Loucy (cell line): ENCODE measurements around the gene DENND10.
A peak's percentile ranks its signal among the peaks of the same experiment; 100 is the strongest.

ENCODE experiments used
- H2AFZ ChIP-seq: fragments of 200-600 bp; sonication (generic); 2 replicates; pipeline ENCODE4 v1.6.0; 2016; ENCODE audit warnings: antibody characterized with exemption, mild to moderate bottlenecking, low read length, moderate library complexity
- H3F3A ChIP-seq: fragments of 200-600 bp; 2 replicates; pipeline ENCODE4 v1.6.0; 2016; ENCODE audit warnings: antibody characterized with exemption, low read depth, mild to moderate bottlenecking
- H3K27me3 ChIP-seq: fragments of 200-600 bp; sonication (generic); 2 replicates; pipeline ENCODE4 v1.6.1; 2014; ENCODE audit warnings: low read length, mild to moderate bottlenecking; ENCODE audit not compliant: insufficient read depth, poor library complexity, severe bottlenecking
- H3K36me3 ChIP-seq: fragments of 200-600 bp; sonication (generic); 2 replicates; pipeline ENCODE4 v1.6.1; 2016; ENCODE audit warnings: low read length; ENCODE audit not compliant: insufficient read depth
- H3K4me1 ChIP-seq: fragments of 200-600 bp; sonication (generic); 2 replicates; pipeline ENCODE4 v1.5.1; 2014; ENCODE audit warnings: low read length, mild to moderate bottlenecking; ENCODE audit not compliant: insufficient read depth, poor library complexity, severe bottlenecking
- H3K4me2 ChIP-seq: fragments of 200-600 bp; sonication (generic); 2 replicates; pipeline ENCODE4 v1.6.0; 2014; ENCODE audit warnings: antibody characterized with exemption, low read length, low read depth, mild to moderate bottlenecking; ENCODE audit not compliant: poor library complexity, severe bottlenecking
- H3K4me3 ChIP-seq: fragments of 200-600 bp; sonication (generic); 2 replicates; pipeline ENCODE4 v1.5.1; 2014; ENCODE audit warnings: low read length, mild to moderate bottlenecking, mixed read lengths; ENCODE audit not compliant: poor library complexity, severe bottlenecking
- H3K79me2 ChIP-seq: fragments of 200-600 bp; sonication (generic); 2 replicates; pipeline ENCODE4 v1.6.1; 2014; ENCODE audit warnings: low read length; ENCODE audit not compliant: insufficient read depth
- H3K9ac ChIP-seq: fragments of 200-600 bp; sonication (generic); 2 replicates; pipeline ENCODE4 v1.6.0; 2014; ENCODE audit warnings: mild to moderate bottlenecking, low read depth, low read length, moderate library complexity; ENCODE audit not compliant: poor library complexity, severe bottlenecking
- H3K9me2 ChIP-seq: fragments of 200-600 bp; sonication (generic); replicated peaks from 2 replicates; pipeline ENCODE4 v1.6.1; 2016; ENCODE audit warnings: low read depth, low read length, mixed read lengths
- H3K9me3 ChIP-seq: fragments of 200-600 bp; sonication (generic); 2 replicates; pipeline ENCODE4 v1.6.1; 2014; ENCODE audit warnings: mild to moderate bottlenecking, antibody characterized with exemption, low read length, low read depth; ENCODE audit not compliant: insufficient read depth
- H4K20me1 ChIP-seq: fragments of 200-600 bp; sonication (generic); 2 replicates; pipeline ENCODE4 v1.6.0; 2014; ENCODE audit warnings: antibody characterized with exemption, low read length, mild to moderate bottlenecking; ENCODE audit not compliant: insufficient read depth, poor library complexity, severe bottlenecking
- EZH2phosphoT487 ChIP-seq: fragments of 200-600 bp; IDR thresholded peaks from 2 replicates; pipeline ENCODE4 v1.6.1; 2018; ENCODE audit warnings: antibody characterized with exemption, mild to moderate bottlenecking, moderate library complexity, borderline replicate concordance
- TF ChIP-seq, protein P1 (sequence below): fragments of 200-600 bp; sonication (generic); conservative IDR thresholded peaks from 2 replicates; pipeline ENCODE4 v1.5.1; 2014; ENCODE audit warnings: mild to moderate bottlenecking, antibody characterized with exemption, low read length

DENND10 gene

DNA sequence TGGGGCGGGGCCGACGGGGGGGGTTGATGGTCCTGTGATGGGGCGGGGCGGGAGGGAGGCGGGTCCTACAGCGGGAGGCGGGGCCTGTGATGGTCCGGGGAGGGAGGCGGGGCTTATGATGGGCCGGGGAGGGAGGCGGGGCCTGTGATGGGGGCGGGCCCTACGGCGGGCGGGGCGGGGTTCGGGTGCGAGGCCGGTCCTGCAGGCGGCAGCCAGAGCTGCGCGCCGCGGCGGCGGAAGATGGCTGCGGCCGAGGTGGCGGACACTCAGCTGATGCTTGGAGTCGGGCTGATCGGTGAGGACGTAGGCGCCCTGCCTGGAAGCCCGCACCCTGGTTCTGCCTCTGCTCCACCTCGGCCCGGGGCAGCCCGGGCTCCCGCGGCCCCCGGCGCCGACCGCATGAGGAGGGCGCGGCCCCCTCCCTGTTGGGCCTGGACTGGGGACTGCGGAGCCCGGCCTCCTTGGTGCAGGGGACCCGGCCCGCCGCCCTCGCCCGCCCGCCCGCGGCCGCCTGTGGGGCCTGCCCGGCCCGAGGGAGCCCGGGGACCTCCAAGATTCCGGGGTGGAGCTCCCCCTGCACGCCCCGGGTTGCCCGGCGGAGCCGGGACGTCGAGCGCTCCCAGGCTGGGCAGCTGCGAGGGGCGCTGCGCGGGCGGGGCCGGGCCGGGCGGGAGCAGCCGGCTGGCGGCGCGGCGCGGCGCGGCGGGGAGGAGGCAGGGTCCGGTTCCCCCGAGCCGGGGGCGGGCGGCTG lies at the start of gene DENND10:
DENND10 (plus strand) TSS at position 211 of the 751 bp plus-strand sequence; CDS start at position 241, 30 bp downstream.
- H3K4me1 ChIP-seq, result peaks cover 13% of the 10 kb centered on the region
- TF ChIP-seq, protein P1, sequence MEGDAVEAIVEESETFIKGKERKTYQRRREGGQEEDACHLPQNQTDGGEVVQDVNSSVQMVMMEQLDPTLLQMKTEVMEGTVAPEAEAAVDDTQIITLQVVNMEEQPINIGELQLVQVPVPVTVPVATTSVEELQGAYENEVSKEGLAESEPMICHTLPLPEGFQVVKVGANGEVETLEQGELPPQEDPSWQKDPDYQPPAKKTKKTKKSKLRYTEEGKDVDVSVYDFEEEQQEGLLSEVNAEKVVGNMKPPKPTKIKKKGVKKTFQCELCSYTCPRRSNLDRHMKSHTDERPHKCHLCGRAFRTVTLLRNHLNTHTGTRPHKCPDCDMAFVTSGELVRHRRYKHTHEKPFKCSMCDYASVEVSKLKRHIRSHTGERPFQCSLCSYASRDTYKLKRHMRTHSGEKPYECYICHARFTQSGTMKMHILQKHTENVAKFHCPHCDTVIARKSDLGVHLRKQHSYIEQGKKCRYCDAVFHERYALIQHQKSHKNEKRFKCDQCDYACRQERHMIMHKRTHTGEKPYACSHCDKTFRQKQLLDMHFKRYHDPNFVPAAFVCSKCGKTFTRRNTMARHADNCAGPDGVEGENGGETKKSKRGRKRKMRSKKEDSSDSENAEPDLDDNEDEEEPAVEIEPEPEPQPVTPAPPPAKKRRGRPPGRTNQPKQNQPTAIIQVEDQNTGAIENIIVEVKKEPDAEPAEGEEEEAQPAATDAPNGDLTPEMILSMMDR, result no peak
- TF ChIP-seq EZH2phosphoT487, result no peak
- peak within 1 kb of the TSS; percentile 84 for H3K4me2 ChIP-seq

GRCh38 chr10:119055472-119055871 lies 48.4 kb upstream of the DENND10 start:
- Histone ChIP-seq H3K9me2 (no peaks in the 10 kb centered on the region), H3K9me3 (no peaks in the 10 kb centered on the region), H3K36me3 (peaks cover 98% of the 10 kb centered on the region), H2AFZ (no peak overlapping the region), H3K27me3 (no peaks in the 10 kb centered on the region), H3K4me1 (no peaks in the 10 kb centered on the region), H3K4me3 (no peak overlapping the region), H3K4me2 (no peak overlapping the region), H3F3A (no peaks in the 10 kb centered on the region), H3K79me2 (peaks cover 5% of the 10 kb centered on the region), H3K9ac (no peak overlapping the region), H4K20me1 (peaks cover 10% of the 10 kb centered on the region)
- TF ChIP-seq, protein P1, result no peak
- no peak for TF ChIP-seq EZH2phosphoT487

More for the DNA sequence above, at the start of gene DENND10:
- Histone ChIP-seq H4K20me1 (peaks cover 5% of the 10 kb centered on the region), H3F3A (peaks cover 8% of the 10 kb centered on the region; the same call in 1 of the 2 replicates), H3K79me2 (peaks cover 18% of the 10 kb centered on the region), H3K9ac (peak within 1 kb of the TSS; percentile 74), H3K36me3 (no peaks in the 10 kb centered on the region), H3K9me3 (no peaks in the 10 kb centered on the region), H3K9me2 (no peaks in the 10 kb centered on the region), H2AFZ (peak within 1 kb of the TSS; percentile 95), H3K4me3 (peak within 1 kb of the TSS; percentile 94), H3K27me3 (no peaks in the 10 kb centered on the region)

GRCh38 chr10:119058010-119058409 lies 45.9 kb upstream of the DENND10 start:
- no peak for TF ChIP-seq EZH2phosphoT487
- TF ChIP-seq, protein P1, result no peak
- H3K4me3 ChIP-seq, result no peak overlapping the region
- H3F3A ChIP-seq, result no peaks in the 10 kb centered on the region
- H4K20me1 ChIP-seq, result peaks cover 32% of the 10 kb centered on the region
- peaks cover 24% of the 10 kb centered on the region for H3K79me2 ChIP-seq
- no peaks in the 10 kb centered on the region for H3K27me3 ChIP-seq
- no peaks in the 10 kb centered on the region for H3K9me3 ChIP-seq
- H3K36me3 ChIP-seq, result peaks cover 98% of the 10 kb centered on the region
- no peaks in the 10 kb centered on the region for H3K4me1 ChIP-seq
- H3K4me2 ChIP-seq, result no peak overlapping the region
- no peak overlapping the region for H3K9ac ChIP-seq
- H2AFZ ChIP-seq, result no peak overlapping the region
- H3K9me2 ChIP-seq, result no peaks in the 10 kb centered on the region
